PC-3 (cell line): Measurements from ENCODE around the gene CYP39A1. TPM values are rescaled to one million over a fixed set of nuclear protein-coding genes. Genes with fewer than 3 reads are reported as not detected.

Source experiments
- ATAC-seq: fragments of 200-7000 bp; cut with Tn5 transposase; 2 replicates; pipeline ENCODE4 v1.9.1; 2020; ENCODE audit warnings: mild to moderate bottlenecking, moderate library complexity
- BruUV-seq: library from RNA; stranded (reverse); fragments of 400-500 nt; replicated peaks from 2 replicates; lab custom pipeline; 2021; lab: Mats Ljungman, UMichigan
- CTCF ChIA-PET: fragments of 300-600 bp; sonication (Branson Sonifier 250); formaldehyde crosslinking; loops from one replicate; lab custom pipeline; 2022; ENCODE audit warnings: antibody characterized with exemption; lab: Charles Lee
- POLR2A ChIA-PET: fragments of 300-600 bp; sonication (Branson Sonifier 250); formaldehyde crosslinking; loops from one replicate; lab custom pipeline; 2022; ENCODE audit warnings: antibody characterized with exemption; ENCODE audit not compliant: unreplicated experiment; lab: Charles Lee
- DNase-seq: peaks from one replicate; pipeline ENCODE4 v3.0.0-alpha.2; 2015
- H2AFZ ChIP-seq: fragments of 300-600 bp; sonication (generic); 2 replicates; pipeline ENCODE4 v1.6.0; 2016; ENCODE audit warnings: antibody characterized with exemption, low read length
- H3F3A ChIP-seq: fragments of 300-600 bp; sonication (generic); one replicate; pipeline ENCODE4 v1.6.0; 2017; ENCODE audit warnings: antibody characterized with exemption, low read length, control low read depth, mild to moderate bottlenecking; ENCODE audit not compliant: unreplicated experiment
- H3K27ac ChIP-seq: fragments of 300-600 bp; sonication (generic); 2 replicates; pipeline ENCODE4 v1.5.1; 2016; ENCODE audit warnings: mild to moderate bottlenecking, low read length
- H3K27me3 ChIP-seq: fragments of 300-600 bp; sonication (generic); 2 replicates; pipeline ENCODE4 v1.6.1; 2016; ENCODE audit warnings: low read length, mixed read lengths
- H3K36me3 ChIP-seq: fragments of 300-600 bp; sonication (generic); 2 replicates; pipeline ENCODE4 v1.6.1; 2016; ENCODE audit warnings: low read depth, mixed run types, low read length, mixed read lengths
- H3K4me1 ChIP-seq: fragments of 300-600 bp; sonication (generic); 2 replicates; pipeline ENCODE4 v1.5.1; 2016; ENCODE audit warnings: low read length; ENCODE audit not compliant: insufficient read depth
- H3K4me2 ChIP-seq: fragments of 300-600 bp; sonication (generic); 2 replicates; pipeline ENCODE4 v1.6.0; 2016; ENCODE audit warnings: low read length
- H3K4me3 ChIP-seq: fragments of 300-600 bp; sonication (generic); 2 replicates; pipeline ENCODE4 v1.5.1; 2016; ENCODE audit warnings: mild to moderate bottlenecking, low read length, mixed read lengths
- H3K79me2 ChIP-seq: fragments of 300-600 bp; sonication (generic); 2 replicates; pipeline ENCODE4 v1.6.1; 2017; ENCODE audit warnings: low read length, mixed read lengths
- H3K9ac ChIP-seq: fragments of 300-600 bp; sonication (generic); 2 replicates; pipeline ENCODE4 v1.6.0; 2016; ENCODE audit warnings: mild to moderate bottlenecking, low read length
- H3K9me2 ChIP-seq: fragments of 300-600 bp; sonication (generic); replicated peaks from 2 replicates; pipeline ENCODE4 v1.6.1; 2016; ENCODE audit warnings: mixed run types, low read length, mixed read lengths
- H3K9me3 ChIP-seq: fragments of 300-600 bp; sonication (generic); 2 replicates; pipeline ENCODE4 v1.6.1; 2016; ENCODE audit warnings: low read length, mixed read lengths
- H4K20me1 ChIP-seq: fragments of 300-600 bp; sonication (generic); 2 replicates; pipeline ENCODE4 v1.6.1; 2016; ENCODE audit warnings: low read length, mixed read lengths
- EZH2 ChIP-seq: fragments of 300-600 bp; sonication (generic); IDR thresholded peaks from one replicate; pipeline ENCODE4 v1.6.1; 2017; ENCODE audit warnings: antibody characterized with exemption, mild to moderate bottlenecking, low read length; ENCODE audit not compliant: unreplicated experiment
- EZH2phosphoT487 ChIP-seq: fragments of 300-600 bp; sonication (generic); IDR thresholded peaks from 2 replicates; pipeline ENCODE4 v1.6.1; 2018; ENCODE audit warnings: mild to moderate bottlenecking, antibody characterized with exemption, low read length, borderline replicate concordance
- intact Hi-C: fragments of 100-400 bp; cut with micrococcal nuclease; formaldehyde crosslinking; loops from 2 replicates; pipeline ENCODE4 v1.9.0; 2023
- total RNA-seq: library from RNA; depleted of rRNA; stranded (reverse); fragments of >200 nt; gene quantifications from 2 replicates; pipeline ENCODE4 v1.2.3, GENCODE V29; 2014
- TF ChIP-seq, protein P1 (sequence below): fragments of 300-600 bp; sonication (generic); conservative IDR thresholded peaks from 2 replicates; pipeline ENCODE4 v1.5.1; 2017; ENCODE audit warnings: antibody characterized with exemption, low read depth, mild to moderate bottlenecking, low read length

Gene CYP39A1
- total RNA-seq, 1 experiment from 2014 or later: 0.66 TPM

DNA sequence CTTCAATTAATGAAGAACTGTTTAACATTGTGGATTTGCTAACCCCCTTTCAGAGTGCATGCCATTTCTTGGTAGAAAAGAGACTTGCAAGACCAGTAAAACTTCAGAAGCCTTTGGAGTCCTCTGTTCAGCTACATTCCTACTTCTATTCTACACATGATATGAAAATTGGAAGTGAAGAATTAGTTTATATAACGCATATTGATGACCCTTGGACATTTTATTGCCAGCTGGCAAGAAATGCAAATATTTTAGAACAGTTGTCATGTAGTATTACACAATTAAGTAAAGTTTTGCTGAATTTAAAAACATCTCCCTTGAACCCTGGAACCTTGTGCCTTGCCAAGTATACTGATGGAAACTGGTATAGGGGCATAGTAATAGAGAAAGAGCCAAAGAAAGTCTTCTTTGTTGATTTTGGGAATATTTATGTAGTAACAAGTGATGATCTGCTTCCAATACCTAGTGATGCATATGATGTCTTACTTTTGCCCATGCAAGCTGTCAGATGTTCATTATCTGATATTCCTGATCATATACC lies 38.4 kb upstream of the CYP39A1 start:
- Histone ChIP-seq H3K4me3 (no peak overlapping the region), H2AFZ (no peak overlapping the region), H3K79me2 (no peaks in the 10 kb centered on the region), H3K27ac (no peak overlapping the region), H3K27me3 (no peaks in the 10 kb centered on the region), H3K9me2 (no peaks in the 10 kb centered on the region), H3K36me3 (no peaks in the 10 kb centered on the region), H3K9ac (no peak overlapping the region), H3F3A (no peaks in the 10 kb centered on the region), H4K20me1 (no peaks in the 10 kb centered on the region), H3K4me2 (no peak overlapping the region), H3K9me3 (no peaks in the 10 kb centered on the region), H3K4me1 (no peaks in the 10 kb centered on the region)
- BruUV-seq: no TSS peak
- DNase-seq (no peak), ATAC-seq (no peak)
- POLR2A ChIA-PET: no interaction called here
- intact Hi-C loops: no loop called here
- TF ChIP-seq EZH2phosphoT487 (no peak), EZH2 (no peak)
- TF ChIP-seq, protein P1, sequence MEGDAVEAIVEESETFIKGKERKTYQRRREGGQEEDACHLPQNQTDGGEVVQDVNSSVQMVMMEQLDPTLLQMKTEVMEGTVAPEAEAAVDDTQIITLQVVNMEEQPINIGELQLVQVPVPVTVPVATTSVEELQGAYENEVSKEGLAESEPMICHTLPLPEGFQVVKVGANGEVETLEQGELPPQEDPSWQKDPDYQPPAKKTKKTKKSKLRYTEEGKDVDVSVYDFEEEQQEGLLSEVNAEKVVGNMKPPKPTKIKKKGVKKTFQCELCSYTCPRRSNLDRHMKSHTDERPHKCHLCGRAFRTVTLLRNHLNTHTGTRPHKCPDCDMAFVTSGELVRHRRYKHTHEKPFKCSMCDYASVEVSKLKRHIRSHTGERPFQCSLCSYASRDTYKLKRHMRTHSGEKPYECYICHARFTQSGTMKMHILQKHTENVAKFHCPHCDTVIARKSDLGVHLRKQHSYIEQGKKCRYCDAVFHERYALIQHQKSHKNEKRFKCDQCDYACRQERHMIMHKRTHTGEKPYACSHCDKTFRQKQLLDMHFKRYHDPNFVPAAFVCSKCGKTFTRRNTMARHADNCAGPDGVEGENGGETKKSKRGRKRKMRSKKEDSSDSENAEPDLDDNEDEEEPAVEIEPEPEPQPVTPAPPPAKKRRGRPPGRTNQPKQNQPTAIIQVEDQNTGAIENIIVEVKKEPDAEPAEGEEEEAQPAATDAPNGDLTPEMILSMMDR: no peak
- CTCF ChIA-PET: no interaction called here

DNA sequence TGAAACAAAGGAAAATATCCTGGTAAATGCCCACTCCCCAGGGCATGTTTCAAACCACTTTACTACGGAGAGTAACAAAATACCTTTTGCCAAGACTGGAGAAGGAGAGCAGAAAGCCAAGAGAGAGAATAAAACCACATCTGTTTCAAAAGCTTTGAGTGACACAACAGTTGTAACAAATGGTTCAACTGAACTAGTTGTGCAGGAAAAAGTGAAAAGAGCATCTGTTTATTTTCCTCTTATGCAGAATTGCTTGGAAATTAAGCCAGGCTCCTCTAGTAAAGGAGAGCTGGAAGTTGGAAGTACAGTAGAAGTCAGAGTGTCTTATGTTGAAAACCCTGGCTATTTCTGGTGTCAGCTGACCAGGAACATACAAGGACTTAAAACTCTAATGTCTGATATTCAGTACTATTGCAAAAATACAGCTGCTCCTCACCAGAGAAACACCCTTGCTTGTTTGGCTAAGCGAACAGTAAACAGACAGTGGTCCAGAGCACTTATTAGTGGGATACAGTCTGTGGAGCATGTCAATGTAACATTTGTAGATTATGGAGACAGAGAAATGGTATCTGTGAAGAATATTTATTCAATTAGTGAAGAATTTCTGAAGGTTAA lies 37.6 kb upstream of the CYP39A1 start:
- Histone ChIP-seq H4K20me1 (no peaks in the 10 kb centered on the region), H3K4me2 (no peak overlapping the region), H2AFZ (no peak overlapping the region), H3K9ac (no peak overlapping the region), H3K4me1 (no peaks in the 10 kb centered on the region), H3K4me3 (no peak overlapping the region), H3K27me3 (no peaks in the 10 kb centered on the region), H3K79me2 (no peaks in the 10 kb centered on the region), H3K36me3 (no peaks in the 10 kb centered on the region), H3F3A (no peaks in the 10 kb centered on the region), H3K9me2 (no peaks in the 10 kb centered on the region), H3K9me3 (no peaks in the 10 kb centered on the region), H3K27ac (no peak overlapping the region)
- DNase-seq (no peak), ATAC-seq (no peak)
- ChIA-PET CTCF (no interaction called here), POLR2A (no interaction called here)
- no peak for TF ChIP-seq EZH2
- TF ChIP-seq EZH2phosphoT487: no peak
- TF ChIP-seq, protein P1: no peak
- intact Hi-C loops: no loop called here
- BruUV-seq: no TSS peak

DNA sequence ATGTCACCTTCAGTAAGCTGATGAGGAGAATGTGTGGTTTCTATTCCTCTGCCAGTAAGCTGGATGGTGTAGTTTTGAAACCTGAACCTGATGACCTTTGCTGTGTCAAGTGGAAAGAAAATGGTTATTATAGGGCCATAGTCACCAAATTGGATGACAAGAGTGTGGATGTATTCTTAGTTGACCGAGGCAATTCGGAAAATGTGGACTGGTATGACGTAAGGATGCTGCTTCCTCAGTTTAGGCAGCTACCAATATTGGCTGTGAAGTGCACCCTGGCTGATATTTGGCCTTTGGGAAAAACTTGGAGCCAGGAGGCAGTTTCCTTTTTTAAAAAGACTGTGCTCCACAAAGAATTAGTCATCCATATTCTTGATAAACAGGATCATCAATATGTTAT lies 37.0 kb upstream of the CYP39A1 start:
- DNase-seq (no peak), ATAC-seq (no peak)
- CTCF ChIA-PET: no interaction called here
- Histone ChIP-seq H3K9me2 (no peaks in the 10 kb centered on the region), H3K4me1 (no peaks in the 10 kb centered on the region; the same call in 1 of the 2 replicates), H3K4me3 (no peak overlapping the region), H3K27ac (no peak overlapping the region), H3F3A (no peaks in the 10 kb centered on the region), H3K79me2 (no peaks in the 10 kb centered on the region), H3K9ac (no peak overlapping the region), H3K4me2 (no peak overlapping the region), H3K36me3 (no peaks in the 10 kb centered on the region), H2AFZ (no peak overlapping the region), H3K27me3 (no peaks in the 10 kb centered on the region), H3K9me3 (no peaks in the 10 kb centered on the region), H4K20me1 (no peaks in the 10 kb centered on the region)
- TF ChIP-seq EZH2phosphoT487 (no peak), EZH2 (no peak)
- TF ChIP-seq, protein P1: no peak
- intact Hi-C loops: no loop called here
- POLR2A ChIA-PET: no interaction called here
- BruUV-seq: no TSS peak
